Hematopoietic multipotent progenitor cell treated with erythropoietin and hydrocortisone succinate and interleukin-3 and kit ligand, for 17 days (in vitro differentiated cells): ENCODE results near the gene HMX1.

Experiments
- DNase-seq: peaks from one replicate; pipeline ENCODE4 v3.0.0-alpha.2; 2015; ENCODE audit warnings: low spot score

The HMX1 gene

GRCh38 chr4:8868321-8869001 lies 3.2 kb downstream of the HMX1 start:
- DNase-seq, result no peak

GRCh38 chr4:8867624-8868320 lies 3.9 kb downstream of the HMX1 start:
- no peak for DNase-seq

GRCh38 chr4:8866828-8867623 lies 4.6 kb downstream of the HMX1 start:
- no peak for DNase-seq

GRCh38 chr4:8866421-8866820 lies 5.2 kb downstream of the HMX1 start:
- DNase-seq, result no peak

- DNase-seq, result no peak
These were observed 5.8 kb downstream of the HMX1 start for GRCh38 chr4:8865681-8866310.

- no peak for DNase-seq
These were observed 6.5 kb downstream of the HMX1 start for GRCh38 chr4:8864912-8865680.

- DNase-seq, result no peak
These were observed 7.7 kb downstream of the HMX1 start for GRCh38 chr4:8863686-8864682.

- DNase-seq, result no peak
These were observed 8.6 kb downstream of the HMX1 start for GRCh38 chr4:8862800-8863685.

GRCh38 chr4:8862334-8862733 lies 9.3 kb downstream of the HMX1 start:
- DNase-seq, result no peak

- no peak for DNase-seq
These were observed 9.9 kb downstream of the HMX1 start for GRCh38 chr4:8861576-8862295.

GRCh38 chr4:8860892-8861575 lies 10.6 kb downstream of the HMX1 start:
- DNase-seq, result no peak

GRCh38 chr4:8860096-8860891 lies 11.3 kb downstream of the HMX1 start:
- DNase-seq, result no peak

- DNase-seq, result no peak
These were observed 12.0 kb downstream of the HMX1 start for GRCh38 chr4:8859550-8860095.

- DNase-seq, result no peak
These were observed 12.9 kb downstream of the HMX1 start for GRCh38 chr4:8858701-8859210.

- DNase-seq, result no peak
These were observed 13.6 kb downstream of the HMX1 start for GRCh38 chr4:8857766-8858700.
